DMS153 treated with DMSO at 0.1 percent for 48 hours (cell line): ENCODE data around the gene KRTAP12-1.
"Not testable (repeated sequence)": the region's sequence is repeated elsewhere in the genome, so short reads cannot be mapped to it uniquely, and the experiment has no call there.

ENCODE experiments used
- DNase-seq: peaks from one replicate; lab custom pipeline; 2025; ENCODE audit not compliant: unreplicated experiment; lab: John Stamatoyannopoulos, UW

Gene KRTAP12-1

GRCh38 chr21:44670642-44671432 is 11.1 kb downstream of the KRTAP12-1 start:
- DNase-seq = no peak

- no peak for DNase-seq
Observed at GRCh38 chr21:44667612-44668011, 14.4 kb downstream of the KRTAP12-1 start.

- no peak for DNase-seq
Observed at GRCh38 chr21:44666401-44667320, 15.3 kb downstream of the KRTAP12-1 start, which contains the start of gene KRTAP12-2. TSS of gene KRTAP12-2 (minus strand) at chr21:44666927. CDS start at chr21:44666886, 41 bp downstream.

- no peak for DNase-seq
Observed at GRCh38 chr21:44664691-44665090, 17.3 kb downstream of the KRTAP12-1 start.

GRCh38 chr21:44661567-44661966 is 20.4 kb downstream of the KRTAP12-1 start:
- not testable (repeated sequence) for DNase-seq

GRCh38 chr21:44658913-44659595 is 22.9 kb downstream of the KRTAP12-1 start:
- no peak for DNase-seq

- no peak for DNase-seq
Observed at GRCh38 chr21:44658541-44658910, 23.4 kb downstream of the KRTAP12-1 start.

GRCh38 chr21:44657635-44658540 is 24.1 kb downstream of the KRTAP12-1 start, which contains the start of gene KRTAP12-3:
TSS of gene KRTAP12-3 (plus strand) at chr21:44657932. CDS start at chr21:44657980, 48 bp downstream.
- DNase-seq = no peak

- no peak for DNase-seq
Observed at GRCh38 chr21:44656868-44657267, 25.1 kb downstream of the KRTAP12-1 start.

DNA sequence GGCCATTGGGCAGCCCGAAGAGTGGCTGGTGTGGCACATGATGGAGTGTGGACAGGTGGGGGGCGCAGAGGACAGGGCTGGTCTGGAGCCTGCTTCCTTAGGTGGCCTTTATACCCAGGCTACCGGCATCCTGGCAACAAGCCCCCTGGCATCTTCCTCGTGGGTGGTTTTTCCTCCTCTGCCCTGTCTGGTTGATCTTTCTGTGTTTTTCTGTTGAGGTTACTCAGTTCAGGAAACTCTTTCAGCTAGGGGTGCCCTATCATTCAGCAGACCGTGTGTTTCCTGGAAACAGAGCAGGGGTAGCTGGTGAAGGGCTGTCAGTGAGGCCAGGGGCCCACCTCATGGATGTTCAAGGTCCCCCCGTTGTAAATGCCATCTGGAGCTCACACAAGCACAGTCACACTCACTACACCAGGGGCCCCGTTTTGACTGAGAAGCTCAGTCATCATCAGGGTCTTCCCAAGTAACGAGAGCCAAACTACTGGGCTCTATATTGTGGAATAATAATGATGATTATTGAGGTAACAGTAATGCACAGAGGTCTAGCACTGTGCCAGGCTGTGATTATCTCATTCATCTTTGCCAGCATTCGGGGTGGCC is 27.3 kb downstream of the KRTAP12-1 start, which contains the start of gene KRTAP12-4:
Gene KRTAP12-4 (minus strand): TSS at position 84 of the 600 bp plus-strand sequence. CDS start 45 bp downstream, at position 39.
- DNase-seq = no peak

GRCh38 chr21:44653656-44654575 is 28.0 kb downstream of the KRTAP12-1 start:
- DNase-seq = no peak

- DNase-seq = no peak
Observed at GRCh38 chr21:44653123-44653522, 28.8 kb downstream of the KRTAP12-1 start.

DNA sequence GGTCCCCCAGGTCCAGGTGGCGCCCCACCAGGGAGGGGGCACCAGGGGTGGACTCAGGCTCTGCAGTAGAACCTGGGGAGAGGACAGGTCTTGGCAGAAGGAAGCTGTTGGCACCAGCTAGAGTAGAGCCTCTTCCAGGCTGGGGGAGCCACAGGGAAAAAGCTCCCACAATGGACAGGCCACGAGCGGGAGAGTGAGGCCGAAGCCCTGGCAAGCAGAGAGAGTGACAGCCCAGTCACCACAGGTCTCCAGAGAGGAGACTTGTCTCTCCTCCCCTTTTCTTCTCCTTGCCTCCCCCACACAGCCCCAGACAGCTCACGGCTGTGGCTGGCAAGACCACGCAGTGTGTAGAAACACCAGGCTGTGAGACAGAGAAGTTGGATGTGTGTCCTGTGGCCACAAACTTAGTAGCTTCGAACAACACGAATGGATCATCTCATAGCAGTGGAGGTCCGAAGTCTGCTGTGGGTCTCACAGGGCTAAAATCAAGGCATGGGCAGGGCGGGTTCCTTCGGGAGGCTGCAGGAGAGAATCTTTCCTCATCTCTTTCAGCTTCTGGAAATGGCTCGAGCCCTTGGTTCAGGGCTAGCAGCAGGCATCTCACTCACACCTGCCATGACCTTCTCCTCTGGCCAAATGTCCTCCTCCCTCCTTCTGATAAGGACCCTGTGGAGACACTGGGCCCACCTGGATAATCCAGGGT is 30.8 kb downstream of the KRTAP12-1 start:
- no peak for DNase-seq

GRCh38 chr21:44650265-44650972 is 31.5 kb downstream of the KRTAP12-1 start:
- no peak for DNase-seq

DNA sequence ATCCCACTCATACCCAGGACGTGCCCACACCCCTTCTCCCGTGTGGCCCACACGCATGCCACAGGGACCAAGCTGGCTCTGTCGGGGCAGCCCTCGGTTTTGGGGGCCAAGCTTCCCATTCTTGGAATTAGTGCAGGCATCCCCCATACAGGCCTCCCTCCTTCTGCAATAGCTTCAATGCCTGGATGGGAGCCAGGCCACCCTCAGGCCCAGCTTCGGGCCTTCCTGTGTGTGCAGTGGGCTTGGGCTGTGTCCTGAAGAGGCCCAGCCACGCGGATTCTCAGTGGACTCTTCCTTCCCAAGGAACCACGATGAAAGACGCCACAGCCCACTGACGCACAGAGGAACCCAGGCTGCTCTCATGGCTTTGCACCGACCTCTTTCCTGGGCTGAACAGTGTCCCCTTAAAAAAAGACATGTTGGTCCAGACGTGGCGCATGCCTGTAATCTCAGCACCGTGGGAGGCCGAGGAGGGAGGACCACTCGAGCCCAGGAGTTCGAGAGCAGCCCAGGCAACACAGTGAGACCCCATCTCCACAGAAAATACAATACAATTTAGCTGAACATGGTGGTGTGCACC is 32.4 kb downstream of the KRTAP12-1 start:
- DNase-seq = no peak

DNA sequence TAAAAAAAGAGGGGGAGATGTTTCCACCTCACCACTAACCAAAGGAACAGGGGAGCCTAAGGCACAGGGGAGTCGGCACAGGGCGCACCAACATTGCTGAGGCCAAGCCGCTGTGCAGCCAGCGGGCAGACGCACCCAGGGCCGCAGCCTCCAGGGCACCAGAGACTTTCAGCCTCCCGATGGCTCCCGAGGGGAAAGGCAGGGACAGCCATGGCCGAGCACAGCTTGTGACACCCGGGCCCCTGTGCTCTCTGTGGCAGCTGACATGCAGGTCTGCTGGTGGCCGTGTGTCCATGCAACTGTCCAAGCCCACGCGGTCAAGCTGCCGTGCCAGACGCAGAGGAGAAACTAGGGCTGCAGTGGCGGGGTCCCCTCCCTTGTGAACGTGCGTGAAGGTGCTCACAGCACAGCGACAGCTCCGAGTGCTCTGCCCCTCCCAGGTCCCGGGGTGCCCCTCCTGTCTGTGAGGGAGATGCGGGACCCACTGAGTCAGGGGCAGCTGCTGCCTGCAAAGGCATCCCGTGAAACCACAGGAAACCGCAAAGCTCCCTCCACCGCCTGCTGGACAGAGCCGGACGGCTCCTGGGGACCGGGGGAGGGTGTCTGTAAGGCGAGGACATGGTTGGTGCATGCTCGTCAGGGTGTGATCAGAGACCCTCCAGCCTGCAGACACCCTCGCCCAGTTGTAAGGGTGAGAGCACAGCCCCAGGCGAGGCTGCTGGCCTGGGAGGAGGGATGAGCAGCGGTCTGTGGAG is 33.2 kb downstream of the KRTAP12-1 start:
- no peak for DNase-seq
